ENCODE results near the gene GLYAT.
"Not testable (repeated sequence)": the region's sequence is repeated elsewhere in the genome, so short reads cannot be mapped to it uniquely, and the experiment has no call there.

The GLYAT gene

DNA sequence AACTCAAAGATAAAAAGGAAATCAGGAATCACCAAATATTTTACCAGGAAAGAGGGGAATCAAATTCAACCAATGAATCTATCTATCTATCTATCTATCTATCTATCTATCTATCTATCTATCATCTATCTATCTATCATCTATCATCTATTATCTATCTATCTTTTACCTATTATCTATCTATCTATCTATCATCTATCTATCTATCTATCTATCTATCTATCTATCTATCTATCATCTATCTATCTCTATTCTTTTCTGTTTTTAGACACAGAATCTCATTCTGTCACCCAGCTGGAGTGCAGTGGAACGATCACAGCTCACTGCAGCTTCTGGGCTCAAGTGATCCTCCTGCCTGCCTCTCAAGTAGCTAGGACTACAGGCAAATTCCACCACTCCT is 54.2 kb downstream of the GLYAT start:
- not testable (repeated sequence) for DNase-seq (ENCODE audit: low read depth in 2 of 2)

DNA sequence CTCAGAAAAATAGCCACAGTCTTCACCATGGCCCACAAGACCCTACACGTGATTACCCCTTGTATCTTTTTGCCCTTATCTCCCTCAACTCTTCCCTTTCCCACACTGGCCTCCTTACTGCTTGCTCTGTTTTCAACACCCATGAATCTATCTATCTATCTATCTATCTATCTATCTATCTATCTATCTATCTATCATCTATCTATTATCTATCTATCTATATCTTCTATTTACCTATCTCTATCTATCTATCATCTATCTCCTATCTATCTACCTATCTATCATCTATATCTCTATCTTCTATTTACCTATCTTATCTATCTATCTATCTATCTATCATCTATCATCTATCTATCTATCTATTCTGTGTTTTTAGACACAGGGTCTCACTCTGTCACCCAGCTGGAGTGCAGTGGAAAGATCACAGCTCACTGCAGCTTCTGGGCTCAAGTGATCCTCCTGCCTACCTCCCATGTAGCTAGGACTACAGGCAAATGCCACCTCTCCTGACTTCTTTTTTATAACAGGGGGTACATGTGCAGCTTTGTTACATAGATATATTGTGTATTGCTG is 55.1 kb downstream of the GLYAT start:
- DNase-seq (ENCODE audit: low read depth in 2 of 2) = no peak

DNA sequence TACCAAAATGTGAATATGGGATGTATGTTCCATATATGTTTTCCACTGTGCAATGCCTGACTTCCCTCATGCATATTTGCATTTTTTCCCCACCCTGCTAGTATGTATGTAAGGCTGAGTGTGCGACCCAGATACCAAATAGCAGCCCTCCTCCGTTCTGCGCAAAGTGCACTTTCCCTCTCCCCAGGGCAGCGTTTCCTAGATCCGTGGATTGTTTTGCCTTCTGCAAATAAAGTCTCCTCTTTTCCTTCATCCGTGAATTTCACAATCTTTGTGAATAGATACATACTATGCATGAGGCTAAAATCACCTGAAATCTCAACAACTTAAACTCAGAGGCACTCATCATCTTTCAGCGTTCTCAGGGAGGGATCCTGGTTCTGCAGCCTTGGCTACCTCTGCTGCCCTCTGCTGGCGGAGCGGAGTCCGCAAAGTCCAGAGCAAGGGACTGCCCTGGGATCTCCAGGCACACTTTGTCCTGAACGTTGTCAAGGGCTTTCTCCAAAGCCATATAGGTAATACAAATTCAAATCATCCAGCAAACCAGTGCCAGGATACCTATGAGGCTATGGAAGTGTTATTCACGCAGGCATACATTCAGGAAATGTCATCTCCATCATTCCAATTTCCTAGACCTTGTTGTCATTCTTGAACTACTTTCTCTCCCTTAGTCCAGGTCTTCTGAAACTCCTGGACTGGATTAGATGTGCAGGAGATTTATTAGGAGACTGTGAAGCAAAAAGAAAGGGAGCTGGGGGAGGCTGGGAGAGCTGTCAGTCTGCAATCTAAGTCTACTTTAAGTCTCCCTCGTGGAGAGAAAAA is 56.2 kb downstream of the GLYAT start:
- peak; percentile 27 to 51 for DNase-seq (ENCODE audit: low read depth in 2 of 2)

DNA sequence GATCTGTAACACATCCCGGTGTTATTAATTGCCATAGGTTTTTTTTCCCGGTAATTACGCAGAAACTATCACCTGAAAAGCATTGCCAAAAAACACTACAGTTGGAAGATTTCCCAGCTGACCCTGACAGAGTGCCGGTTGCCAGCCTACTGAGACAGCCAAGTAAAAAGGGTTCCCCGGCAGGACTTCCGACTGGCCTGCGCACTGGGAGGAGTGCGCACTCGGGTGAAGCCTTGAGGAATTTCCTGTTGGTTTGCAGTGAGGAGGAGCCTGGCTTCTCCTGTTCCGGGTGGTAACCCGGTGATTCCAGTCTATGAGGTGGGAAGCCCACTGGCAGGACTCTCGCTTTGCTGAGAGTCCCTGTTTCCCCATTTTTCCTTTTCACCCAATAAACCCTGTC is 57.1 kb downstream of the GLYAT start:
- no peak for DNase-seq (ENCODE audit: low read depth in 2 of 2)

DNA sequence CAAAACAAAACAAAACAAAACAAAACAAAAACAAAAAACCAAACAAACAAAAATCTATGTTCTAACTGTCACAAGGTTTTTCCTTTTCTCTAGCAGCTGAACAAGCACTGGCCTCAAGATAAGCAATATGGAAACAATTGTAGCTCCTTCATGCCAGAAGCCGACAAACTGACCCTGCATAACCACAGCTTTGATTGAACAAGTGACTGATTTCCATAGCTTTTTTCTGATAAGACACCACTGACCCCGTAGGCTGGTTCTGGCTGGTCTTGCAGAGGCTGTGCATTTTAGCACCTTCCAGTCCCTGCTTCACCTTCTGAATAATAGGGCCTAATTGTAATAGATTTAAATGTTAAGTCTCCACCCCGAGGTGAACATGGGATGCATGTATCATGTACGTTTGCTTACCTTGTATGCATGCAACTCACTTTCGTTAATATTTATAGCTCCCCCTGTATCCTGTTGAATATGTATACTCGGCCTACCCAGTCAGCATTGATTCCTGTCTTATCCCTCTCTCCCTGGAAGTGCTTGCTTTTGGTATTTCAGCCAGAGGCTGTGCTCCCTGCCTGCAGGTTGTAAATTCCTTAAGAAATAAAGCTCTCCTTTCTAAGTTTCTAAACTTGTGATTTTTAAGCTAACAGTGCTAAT is 59.6 kb downstream of the GLYAT start:
- DNase-seq (ENCODE audit: low read depth in 2 of 2) = no peak

DNA sequence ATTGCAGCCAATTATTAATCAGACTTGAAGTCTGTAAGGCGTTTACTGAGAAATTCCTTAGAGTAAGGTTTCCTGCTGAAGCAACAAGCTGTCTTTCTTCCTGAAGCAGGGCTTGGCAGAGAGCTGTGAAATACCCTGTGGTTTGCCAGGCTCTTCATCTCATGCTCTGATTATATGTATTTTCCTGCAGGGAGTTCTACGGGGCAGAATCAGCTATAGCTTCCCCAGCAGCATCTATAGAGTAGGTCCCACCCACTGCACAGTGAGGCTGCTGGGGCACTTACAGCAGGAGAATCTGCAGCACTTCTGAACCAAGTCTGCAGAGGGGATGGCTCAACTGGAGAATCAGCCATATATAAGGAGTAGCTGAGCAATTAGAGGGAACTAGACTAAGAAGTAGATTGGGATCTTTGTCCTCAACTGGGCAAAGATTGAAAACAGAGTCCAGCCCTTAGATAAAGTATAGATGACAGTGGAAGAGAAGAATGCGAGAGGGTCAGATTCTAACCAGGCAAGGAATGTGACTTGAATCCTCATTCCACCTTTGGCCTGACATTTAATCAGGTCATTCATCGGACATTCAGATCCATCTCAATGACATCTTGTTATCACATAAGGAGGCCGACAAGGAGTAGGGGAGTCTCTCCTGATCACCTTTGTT is 71.7 kb downstream of the GLYAT start:
- DNase-seq (ENCODE audit: low read depth in 2 of 2) = no peak

DNA sequence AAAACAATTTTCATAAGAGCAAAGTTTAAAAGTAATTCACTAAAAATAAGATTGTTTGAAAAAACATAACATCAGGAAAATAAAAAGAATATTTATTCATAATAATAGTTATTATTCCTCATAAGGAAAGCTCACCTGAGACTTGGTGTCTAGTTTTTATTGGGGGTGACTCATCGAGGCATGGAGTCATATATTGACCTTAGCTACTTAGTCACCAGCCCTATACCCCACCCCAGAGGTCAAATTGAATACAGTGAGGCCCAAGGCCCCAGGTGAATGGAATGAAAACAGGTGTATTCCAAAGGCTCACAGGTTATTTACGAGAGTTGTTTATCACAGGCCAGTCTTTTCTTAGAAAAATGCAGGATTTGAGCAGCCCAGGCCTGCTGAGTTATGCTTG is 72.3 kb downstream of the GLYAT start:
- DNase-seq (ENCODE audit: low read depth in 2 of 2) = no peak
